GM23338 (cell line): ENCODE results near the gene GNA12.

Source experiments
- EZH2 ChIP-seq: fragments of 200-600 bp; sonication (generic); IDR thresholded peaks from one replicate; pipeline ENCODE4 v1.8.0; 2017; ENCODE audit warnings: antibody characterized with exemption, mild to moderate bottlenecking, low read depth; ENCODE audit not compliant: unreplicated experiment
- EZH2phosphoT487 ChIP-seq: fragments of 200-600 bp; sonication (generic); IDR thresholded peaks from one replicate; pipeline ENCODE4 v1.8.1; 2018; ENCODE audit warnings: antibody characterized with exemption; ENCODE audit not compliant: unreplicated experiment
- TF ChIP-seq, protein P1 (sequence below), 2 experiments: fragments of 200-600 bp in 1 of 2; sonication (generic) in 1 of 2; conservative IDR thresholded peaks; 2 replicates each; pipeline versions ENCODE4 v1.5.1 to v1.6.1; 2016 to 2017; ENCODE audit warnings: antibody characterized with exemption in 2 of 2, low read depth in 2 of 2, mild to moderate bottlenecking in 2 of 2, moderate library complexity in 1 of 2
- TF ChIP-seq, protein P2 (sequence below): IDR thresholded peaks from one replicate; pipeline ENCODE4 v1.6.1; 2018; ENCODE audit warnings: antibody characterized with exemption; ENCODE audit not compliant: unreplicated experiment

DNA sequence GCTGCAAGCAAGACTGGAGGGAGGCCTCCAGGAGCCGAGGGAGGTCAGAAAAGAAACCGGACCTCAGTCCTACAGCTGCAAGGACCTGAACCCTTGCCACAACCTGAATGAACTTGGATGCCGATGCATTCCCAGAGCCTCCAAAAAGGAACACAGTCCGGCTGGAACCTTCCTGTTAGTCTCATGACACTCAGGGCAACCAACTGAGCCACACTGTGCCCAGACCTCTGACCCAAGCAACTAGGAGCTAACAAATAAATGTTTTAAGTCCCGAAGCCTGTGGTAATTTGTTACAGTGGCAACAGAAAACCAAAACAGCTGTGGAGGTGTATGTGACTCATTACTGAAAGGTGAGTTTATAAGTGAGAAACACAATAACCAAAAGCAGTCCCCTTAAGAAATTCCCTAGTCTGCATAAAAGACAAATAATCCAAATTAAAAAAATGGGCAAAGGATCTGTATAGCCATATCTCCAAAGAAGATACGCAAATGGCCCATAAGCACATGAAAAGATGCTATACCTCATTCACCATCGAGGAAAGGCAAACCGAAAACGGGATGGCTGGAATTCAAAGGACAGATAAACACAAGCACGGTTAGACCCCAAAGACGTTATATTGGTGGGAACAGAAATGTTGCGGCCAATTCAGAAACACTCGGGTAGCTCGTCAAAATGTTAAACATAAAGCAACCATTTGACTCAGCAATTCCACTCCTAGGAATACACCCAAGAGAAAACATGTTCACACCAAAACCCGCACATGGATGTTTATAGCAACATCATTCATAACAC, 24.8 kb downstream of the GNA12 start:
- TF ChIP-seq, protein P1, sequence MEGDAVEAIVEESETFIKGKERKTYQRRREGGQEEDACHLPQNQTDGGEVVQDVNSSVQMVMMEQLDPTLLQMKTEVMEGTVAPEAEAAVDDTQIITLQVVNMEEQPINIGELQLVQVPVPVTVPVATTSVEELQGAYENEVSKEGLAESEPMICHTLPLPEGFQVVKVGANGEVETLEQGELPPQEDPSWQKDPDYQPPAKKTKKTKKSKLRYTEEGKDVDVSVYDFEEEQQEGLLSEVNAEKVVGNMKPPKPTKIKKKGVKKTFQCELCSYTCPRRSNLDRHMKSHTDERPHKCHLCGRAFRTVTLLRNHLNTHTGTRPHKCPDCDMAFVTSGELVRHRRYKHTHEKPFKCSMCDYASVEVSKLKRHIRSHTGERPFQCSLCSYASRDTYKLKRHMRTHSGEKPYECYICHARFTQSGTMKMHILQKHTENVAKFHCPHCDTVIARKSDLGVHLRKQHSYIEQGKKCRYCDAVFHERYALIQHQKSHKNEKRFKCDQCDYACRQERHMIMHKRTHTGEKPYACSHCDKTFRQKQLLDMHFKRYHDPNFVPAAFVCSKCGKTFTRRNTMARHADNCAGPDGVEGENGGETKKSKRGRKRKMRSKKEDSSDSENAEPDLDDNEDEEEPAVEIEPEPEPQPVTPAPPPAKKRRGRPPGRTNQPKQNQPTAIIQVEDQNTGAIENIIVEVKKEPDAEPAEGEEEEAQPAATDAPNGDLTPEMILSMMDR (conservative IDR thresholded peaks at IDR 0.05; ENCODE audit: low read depth in 2 of 2): no peak
- TF ChIP-seq EZH2 (no peak), EZH2phosphoT487 (no peak)
- TF ChIP-seq, protein P2, sequence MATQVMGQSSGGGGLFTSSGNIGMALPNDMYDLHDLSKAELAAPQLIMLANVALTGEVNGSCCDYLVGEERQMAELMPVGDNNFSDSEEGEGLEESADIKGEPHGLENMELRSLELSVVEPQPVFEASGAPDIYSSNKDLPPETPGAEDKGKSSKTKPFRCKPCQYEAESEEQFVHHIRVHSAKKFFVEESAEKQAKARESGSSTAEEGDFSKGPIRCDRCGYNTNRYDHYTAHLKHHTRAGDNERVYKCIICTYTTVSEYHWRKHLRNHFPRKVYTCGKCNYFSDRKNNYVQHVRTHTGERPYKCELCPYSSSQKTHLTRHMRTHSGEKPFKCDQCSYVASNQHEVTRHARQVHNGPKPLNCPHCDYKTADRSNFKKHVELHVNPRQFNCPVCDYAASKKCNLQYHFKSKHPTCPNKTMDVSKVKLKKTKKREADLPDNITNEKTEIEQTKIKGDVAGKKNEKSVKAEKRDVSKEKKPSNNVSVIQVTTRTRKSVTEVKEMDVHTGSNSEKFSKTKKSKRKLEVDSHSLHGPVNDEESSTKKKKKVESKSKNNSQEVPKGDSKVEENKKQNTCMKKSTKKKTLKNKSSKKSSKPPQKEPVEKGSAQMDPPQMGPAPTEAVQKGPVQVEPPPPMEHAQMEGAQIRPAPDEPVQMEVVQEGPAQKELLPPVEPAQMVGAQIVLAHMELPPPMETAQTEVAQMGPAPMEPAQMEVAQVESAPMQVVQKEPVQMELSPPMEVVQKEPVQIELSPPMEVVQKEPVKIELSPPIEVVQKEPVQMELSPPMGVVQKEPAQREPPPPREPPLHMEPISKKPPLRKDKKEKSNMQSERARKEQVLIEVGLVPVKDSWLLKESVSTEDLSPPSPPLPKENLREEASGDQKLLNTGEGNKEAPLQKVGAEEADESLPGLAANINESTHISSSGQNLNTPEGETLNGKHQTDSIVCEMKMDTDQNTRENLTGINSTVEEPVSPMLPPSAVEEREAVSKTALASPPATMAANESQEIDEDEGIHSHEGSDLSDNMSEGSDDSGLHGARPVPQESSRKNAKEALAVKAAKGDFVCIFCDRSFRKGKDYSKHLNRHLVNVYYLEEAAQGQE: no peak
